Cardiac fibroblast (primary cell): ENCODE data around the gene CYP3A4.
"Not testable (repeated sequence)": the region's sequence is repeated elsewhere in the genome, so short reads cannot be mapped to it uniquely, and the experiment has no call there.

Experiments
- DNase-seq, 2 donors: peaks; one replicate each; pipeline versions ENCODE4 v3.0.0 to v3.0.0-alpha.2; 2010; ENCODE audit warnings: low read depth in 2 of 2
- H3K4me3 ChIP-seq, 2 donors: replicated peaks in 1 of 2; 1 replicate in 1 of 2; 2 replicates in 1 of 2; pipeline ENCODE4 v1.5.1; 2011; ENCODE audit warnings: low read depth in 2 of 2, low read length in 2 of 2, mild to moderate bottlenecking in 2 of 2, moderate library complexity in 1 of 2
- CTCF ChIP-seq: IDR thresholded peaks from one replicate; pipeline ENCODE4 v1.5.1; 2011; ENCODE audit warnings: low read depth, mild to moderate bottlenecking, low read length, inconsistent platforms

The CYP3A4 gene

GRCh38 chr7:99740573-99741440 lies 43.2 kb downstream of the CYP3A4 start:
- no peak for TF ChIP-seq CTCF
- DNase-seq: peak; percentile 32 to 70
- H3K4me3 ChIP-seq: no peak overlapping the region

DNA sequence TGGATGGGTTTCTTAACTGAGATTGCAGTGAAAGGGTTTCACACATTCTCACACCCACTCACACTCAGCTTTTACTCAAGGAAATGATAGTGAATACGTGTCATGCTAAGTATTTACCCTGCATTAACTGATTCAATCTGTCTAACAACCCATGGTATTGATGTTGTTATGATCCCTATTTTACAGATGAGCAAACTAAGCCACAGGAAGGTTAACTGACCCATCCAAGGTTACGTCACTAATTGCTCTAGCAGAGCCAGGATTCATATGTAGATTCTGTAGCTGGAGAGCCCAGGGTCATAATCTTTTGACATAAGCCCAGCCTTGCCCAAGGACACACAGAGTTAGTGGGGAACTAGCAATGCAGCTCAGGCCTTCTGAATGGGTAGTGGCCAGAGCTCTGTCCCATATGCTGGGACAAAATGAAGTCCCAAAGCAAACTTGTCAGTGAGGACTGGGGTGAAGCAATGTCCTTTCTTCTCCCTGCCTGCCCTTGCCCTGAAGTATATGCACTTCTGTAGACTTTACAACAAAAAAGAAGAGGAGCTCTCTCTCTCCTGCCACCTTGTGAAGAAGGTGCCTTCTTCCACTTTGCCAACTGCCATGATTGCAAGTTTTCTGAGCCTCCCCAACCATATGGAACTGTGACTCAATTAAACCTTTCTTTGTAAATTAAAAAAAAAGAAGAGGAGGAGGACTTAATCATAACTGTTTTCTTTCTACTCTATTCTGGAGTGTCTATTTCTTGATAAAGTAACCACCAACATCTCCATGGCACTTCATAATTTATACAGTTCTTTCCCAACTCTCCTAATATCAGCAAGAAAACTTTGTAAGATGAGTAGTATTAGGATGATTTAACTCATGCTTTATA lies 44.0 kb downstream of the CYP3A4 start:
- TF ChIP-seq CTCF: no peak
- no peak overlapping the region for H3K4me3 ChIP-seq
- DNase-seq: no peak

GRCh38 chr7:99737726-99738125 lies 46.3 kb downstream of the CYP3A4 start:
- TF ChIP-seq CTCF: no peak
- no peak overlapping the region for H3K4me3 ChIP-seq
- DNase-seq: no peak

- DNase-seq, H3K4me3 ChIP-seq: not testable (repeated sequence)
Measured at GRCh38 chr7:99736667-99737066, 47.3 kb downstream of the CYP3A4 start.

- no peak for TF ChIP-seq CTCF
- H3K4me3 ChIP-seq: no peak within 1 kb of the TSS
- DNase-seq: no peak
Measured at GRCh38 chr7:99734987-99735386, 49.0 kb downstream of the CYP3A4 start, which contains the start of gene CYP3A7. TSS of gene CYP3A7 (minus strand) at chr7:99735196. CDS start at chr7:99735093, 103 bp downstream.

- H3K4me3 ChIP-seq: no peak overlapping the region
- DNase-seq: peak in 1 of 2 donors; percentile 6
- peak; percentile 32 for TF ChIP-seq CTCF
Measured at GRCh38 chr7:99733448-99733847, 50.5 kb downstream of the CYP3A4 start.

DNA sequence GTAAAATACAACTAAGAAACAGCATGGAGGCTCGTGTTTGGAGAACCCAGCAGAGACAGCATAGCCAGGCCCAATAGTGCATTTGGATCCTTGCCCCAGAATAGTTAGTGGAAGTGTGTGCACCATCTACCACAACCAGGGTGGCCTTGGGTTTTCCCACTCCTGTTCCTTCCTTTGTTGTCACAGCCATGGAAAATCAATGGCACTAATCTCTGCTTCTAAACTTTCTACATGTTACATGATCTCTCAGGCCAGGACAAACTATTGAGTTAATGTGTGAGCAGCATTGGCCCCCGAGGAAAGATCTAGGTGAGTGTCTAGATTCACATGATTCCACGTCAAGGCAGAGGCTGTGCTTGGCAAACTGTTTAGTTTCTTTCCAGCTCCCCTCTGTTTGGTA lies 51.0 kb downstream of the CYP3A4 start:
- H3K4me3 ChIP-seq: no peak overlapping the region
- no peak for DNase-seq
- TF ChIP-seq CTCF: no peak
